Measurements from ENCODE around the gene ARHGDIA.

DNA sequence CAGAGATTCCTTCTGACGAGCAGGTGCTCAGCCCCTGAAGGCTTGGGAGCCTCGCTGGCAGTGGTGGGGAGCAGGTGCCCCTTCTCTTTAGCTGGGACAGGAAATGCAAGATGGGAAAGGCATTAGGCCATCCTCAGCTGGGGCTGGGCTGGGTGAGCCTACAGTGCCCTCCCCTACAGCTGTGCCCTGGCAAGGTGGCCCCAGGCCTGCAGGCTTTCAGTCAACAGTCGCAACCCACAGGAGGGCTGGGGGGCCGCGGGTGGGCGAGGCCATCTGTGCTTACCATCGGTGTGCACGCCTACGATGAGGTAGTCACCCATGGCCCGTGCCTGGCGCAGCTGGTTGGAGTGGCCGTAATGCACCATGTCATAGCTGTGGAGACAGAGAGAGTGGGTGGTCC is 38.1 kb upstream of the ARHGDIA start:
- TF ChIP-seq POLR2A (IDR thresholded peaks at IDR 0.05) (no peak), POLR2AphosphoS5 (IDR thresholded peaks at IDR 0.05) (no peak)
- TF ChIP-seq, protein P1, sequence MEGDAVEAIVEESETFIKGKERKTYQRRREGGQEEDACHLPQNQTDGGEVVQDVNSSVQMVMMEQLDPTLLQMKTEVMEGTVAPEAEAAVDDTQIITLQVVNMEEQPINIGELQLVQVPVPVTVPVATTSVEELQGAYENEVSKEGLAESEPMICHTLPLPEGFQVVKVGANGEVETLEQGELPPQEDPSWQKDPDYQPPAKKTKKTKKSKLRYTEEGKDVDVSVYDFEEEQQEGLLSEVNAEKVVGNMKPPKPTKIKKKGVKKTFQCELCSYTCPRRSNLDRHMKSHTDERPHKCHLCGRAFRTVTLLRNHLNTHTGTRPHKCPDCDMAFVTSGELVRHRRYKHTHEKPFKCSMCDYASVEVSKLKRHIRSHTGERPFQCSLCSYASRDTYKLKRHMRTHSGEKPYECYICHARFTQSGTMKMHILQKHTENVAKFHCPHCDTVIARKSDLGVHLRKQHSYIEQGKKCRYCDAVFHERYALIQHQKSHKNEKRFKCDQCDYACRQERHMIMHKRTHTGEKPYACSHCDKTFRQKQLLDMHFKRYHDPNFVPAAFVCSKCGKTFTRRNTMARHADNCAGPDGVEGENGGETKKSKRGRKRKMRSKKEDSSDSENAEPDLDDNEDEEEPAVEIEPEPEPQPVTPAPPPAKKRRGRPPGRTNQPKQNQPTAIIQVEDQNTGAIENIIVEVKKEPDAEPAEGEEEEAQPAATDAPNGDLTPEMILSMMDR (IDR thresholded peaks at IDR 0.05), result no peak
